Limb (tissue), 2 donors: ENCODE data around the gene CBARP.
A peak's percentile ranks its signal among the peaks of the same experiment; 100 is the strongest.

Experiments
- DNase-seq, 2 donors: peaks; one replicate each; pipeline ENCODE4 v3.0.0-alpha.2; 2016; ENCODE audit errors: extremely low spot score in 2 of 2

Gene CBARP

DNA sequence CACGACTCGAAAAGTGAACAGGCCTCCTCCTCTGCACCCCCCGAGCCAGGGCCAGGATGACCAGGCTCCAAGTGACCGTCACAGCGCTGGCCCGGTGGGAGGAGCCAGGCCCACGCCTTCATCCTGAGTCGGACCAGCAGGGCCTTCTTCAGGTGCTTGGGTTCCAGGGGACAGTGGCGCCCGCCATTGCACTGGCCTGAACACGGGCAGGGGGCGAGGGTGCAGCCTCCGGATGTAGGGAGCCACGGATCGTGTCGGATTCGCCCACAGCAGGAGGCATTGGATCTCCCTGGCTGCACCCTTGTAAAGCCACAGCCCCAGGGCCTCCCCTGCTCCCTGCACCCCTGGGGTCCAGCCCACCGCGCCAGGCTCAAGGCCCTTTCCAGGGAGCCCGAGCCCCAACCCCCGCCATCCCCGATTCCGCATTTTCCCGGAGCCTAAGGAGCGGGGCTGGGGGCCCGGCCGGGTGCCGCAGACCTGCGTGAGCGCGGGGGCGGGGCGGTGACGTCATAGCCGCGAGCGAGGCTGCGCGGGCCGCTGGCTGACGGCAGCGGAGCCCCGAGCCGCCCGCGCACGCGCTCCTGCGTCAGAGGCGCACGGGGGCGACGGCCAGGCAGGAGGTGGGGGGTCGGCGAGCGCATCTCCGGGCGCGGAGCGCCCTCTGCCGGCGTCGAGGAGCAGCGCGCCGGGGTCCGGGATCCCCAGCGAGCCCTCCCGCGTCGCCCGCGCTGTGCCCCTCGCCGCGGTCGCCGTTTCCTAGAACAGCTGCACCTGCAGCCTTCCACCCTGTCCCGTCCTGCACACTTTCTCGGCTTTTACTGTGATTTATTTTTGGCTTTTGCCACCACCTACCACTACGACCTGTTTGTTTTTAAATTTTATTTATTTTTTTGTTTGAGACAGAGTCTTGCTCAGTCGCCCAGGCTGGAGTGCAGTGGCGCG is 2.3 kb upstream of the CBARP start:
- DNase-seq = peak; percentile 92 to 97

DNA sequence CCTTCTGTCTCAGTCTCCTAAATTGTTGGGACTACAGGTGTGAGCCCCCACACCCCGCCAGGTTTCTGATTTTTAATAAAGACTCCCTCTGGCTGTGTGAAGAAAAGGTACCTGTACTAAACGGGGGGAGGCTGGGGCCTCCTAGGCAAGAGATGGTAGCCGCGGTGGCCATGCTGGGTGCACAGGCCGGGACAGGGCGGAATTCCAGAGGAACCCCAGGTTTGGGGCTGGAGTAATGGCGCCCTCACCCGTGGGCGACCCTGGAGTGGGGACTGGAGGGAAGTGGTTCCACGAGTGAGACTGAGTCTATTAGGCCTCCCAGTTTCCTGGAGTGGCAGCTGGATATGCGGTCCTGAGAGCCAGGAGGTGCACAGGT is 1.6 kb upstream of the CBARP start:
- DNase-seq = no peak

DNA sequence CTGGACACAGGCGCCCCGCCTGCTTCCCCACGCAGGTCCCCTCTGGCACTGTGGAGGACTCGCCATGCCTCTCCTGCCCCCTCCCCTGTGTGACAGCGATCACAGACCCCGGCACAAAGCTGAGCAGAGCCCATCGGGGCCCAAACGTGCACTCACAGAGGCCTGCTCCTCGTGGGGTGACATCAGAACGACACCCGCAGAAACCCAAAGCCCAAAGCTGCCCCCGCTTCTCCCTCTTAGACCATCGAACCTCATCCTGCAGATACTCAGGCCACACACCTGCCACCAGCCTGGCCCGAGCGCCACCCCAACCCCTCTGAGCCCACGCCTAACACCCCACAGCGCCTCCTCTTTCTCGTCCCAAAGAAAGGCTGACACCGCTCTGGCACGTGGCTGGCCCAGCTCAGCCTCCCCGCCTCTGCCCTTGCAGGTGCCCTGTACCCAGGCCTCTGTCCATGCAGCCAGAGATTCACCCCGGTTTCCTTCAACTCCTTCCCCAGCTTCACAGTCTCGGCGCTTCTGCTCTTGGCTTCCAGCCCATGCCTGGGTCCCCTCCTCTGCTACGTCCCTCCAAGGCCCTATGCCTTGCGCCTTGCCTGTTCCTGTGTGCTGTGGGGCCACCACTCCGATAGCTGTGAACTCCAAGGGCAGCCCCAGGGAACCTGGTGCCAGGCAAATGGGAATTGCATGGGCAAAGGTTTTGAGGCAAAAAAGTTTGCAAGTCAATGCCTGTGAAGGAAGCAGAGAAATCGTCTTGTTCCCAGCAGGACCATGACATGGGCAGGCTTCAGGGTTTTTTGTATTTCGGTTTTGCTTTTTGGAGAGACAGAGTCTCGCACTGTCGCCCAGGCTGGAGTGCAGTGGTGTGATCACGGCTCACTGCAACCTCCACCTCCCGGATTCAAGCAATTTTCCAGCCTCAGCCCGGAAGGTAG is 831 bp upstream of the CBARP start:
- DNase-seq = no peak

DNA sequence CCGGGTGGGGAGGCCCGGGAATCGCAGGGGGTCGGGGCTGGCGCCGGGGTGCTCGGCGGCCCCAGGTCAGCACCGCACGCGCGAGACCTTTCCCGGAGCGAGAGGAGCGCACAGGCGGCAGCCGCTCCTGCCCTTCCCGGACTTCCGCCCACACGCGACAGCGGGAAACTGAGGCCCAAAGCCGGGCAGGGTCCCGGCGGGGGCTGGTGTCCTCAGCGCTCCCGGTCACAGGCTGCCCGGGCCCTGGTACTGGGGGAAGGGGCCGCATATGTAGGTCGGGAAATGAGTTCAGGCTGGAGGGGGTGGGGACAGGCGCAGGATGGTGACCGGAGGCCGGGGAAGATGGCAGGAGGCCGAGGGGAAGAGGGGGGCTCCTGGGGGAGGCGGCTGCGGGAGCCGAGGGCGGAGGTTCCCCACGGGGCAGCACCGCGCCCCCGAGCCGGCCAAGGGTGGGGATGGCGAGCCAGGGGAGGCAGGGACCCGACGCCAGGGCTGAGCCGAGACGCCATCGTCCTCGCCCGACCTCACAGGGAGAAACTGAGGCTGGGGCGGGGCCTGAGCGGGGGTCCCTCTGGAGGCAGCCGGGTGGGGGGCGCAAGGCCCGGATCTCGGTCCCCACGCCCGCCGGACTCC is 662 bp downstream of the CBARP start:
- DNase-seq = no peak

DNA sequence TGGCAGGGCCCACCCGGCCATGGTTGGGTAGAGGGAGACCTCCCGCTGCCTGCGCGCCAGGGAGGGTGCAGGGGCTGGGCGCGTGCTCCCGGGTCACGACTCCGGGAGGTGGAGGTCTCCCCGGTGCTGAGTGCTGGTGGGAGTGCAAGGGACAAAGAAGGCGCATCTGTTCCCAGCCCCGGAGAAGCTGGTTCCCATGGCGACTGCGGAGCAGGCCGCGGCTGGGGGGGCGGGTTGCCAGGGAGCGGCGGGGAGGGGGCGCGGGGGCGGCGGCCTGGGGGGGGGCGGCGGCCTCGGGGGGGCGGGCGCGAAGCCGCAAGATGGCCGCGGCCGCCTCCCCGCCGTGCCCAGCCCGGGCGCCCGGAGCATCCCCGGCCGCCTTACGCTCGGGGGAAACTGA is 1.2 kb downstream of the CBARP start:
- DNase-seq = no peak

DNA sequence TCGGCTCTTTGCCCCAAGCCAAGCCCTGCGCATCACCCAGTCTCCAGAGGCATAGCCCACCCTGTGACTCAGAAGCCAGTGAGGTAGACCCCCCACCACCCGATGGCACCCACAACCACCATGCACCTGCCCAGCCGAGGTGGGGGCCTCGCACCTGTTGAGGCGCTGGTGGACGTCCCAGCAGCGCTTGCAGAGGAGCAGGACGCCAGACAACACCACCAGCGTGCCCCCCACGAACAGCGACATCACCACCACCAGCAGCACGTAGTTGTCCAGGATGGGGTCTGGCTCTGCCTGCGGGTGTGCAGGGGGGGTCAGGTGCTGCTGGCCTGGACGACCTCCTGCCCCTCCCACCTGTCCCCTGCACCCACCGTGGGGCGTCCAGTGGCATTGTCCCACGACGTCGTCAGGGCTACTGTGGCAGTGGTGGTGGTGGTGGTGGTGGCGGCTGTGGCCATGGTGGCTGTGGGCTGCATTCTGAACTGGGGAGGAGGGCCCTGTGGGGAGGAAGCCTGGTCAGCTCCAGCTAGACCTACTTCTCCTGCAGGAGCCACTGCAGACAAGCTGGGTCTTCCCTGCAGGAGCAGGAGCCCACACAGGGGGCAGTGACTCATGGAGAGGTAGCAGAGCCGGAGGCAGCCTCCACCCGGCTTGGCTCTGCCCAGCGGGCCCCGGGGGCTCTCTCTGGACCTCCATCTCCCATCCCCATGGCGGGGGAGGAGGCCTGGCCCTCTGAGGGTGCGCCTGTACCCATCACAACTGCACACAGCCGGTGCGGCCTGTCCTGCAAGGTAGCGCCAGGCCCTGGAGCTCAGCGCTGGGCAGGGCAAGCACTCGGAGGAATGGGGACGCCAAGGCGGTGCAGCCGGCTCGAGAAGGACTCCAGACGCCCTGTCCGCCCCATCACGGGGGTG is 1.9 kb downstream of the CBARP start:
- no peak for DNase-seq

DNA sequence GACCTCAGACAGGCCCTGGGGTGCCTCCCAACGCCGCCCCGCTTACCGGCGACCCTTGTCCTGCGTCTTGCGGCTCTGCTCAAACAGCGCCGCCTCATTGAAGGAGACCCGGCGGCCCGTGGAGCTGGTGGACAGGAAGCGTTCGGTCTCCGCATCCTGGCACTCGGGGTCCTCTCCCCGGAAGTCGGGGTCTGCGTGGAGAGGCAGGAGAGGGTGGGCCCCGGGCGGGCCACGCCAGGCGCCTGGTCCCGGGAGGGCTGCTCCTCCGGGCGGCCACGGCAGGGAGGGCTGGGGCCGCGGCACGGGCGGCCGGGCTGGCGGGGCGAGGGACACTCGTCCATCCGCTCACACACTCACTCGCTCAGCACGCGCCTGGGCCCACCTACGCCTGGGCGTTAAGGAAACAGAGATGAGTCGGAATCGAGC is 2.8 kb downstream of the CBARP start:
- no peak for DNase-seq

DNA sequence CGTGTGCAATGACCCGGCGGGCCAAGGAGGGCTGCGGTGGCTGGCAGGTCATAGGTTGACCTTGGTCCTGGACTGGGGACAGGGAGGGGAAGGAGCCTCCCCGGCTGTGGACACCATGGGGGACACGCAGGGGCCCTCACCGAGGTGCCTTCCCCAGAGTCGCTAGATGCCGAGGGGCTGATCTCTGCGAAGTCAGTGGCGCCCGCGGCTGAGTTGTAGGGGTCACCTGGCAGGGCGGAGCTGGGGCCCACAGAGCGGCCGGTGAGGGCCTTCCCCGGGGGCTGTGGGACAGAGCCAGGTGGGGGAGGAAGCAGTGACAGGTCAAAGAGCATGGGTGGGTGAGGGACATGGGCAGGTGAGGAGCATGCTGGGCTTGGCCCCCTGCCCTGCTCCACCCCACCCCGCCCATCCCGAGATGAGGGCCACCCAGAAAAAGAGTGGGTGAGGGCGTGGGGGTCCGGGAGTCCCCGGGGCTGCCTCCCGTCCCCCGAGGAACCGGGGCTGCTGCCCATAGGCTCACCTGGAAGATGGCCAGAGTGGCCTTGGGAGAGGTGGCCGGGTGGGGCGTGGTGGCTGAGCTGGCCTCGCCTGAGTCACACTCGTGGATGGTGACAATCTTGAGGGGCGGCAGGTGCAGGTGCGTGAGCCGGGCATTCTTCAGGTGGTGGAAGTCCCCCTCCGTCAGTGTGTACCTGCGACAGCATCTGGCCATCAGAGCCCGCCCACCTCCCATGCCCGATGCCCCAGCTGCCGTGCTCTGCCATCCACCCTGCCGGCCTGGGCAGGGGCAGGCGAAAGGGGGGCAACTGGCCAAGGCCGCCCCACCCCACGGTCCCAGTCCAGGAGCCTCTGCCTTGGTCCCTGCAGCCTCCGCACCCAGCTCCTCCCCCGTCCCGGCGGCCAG is 3.5 kb downstream of the CBARP start:
- no peak for DNase-seq

DNA sequence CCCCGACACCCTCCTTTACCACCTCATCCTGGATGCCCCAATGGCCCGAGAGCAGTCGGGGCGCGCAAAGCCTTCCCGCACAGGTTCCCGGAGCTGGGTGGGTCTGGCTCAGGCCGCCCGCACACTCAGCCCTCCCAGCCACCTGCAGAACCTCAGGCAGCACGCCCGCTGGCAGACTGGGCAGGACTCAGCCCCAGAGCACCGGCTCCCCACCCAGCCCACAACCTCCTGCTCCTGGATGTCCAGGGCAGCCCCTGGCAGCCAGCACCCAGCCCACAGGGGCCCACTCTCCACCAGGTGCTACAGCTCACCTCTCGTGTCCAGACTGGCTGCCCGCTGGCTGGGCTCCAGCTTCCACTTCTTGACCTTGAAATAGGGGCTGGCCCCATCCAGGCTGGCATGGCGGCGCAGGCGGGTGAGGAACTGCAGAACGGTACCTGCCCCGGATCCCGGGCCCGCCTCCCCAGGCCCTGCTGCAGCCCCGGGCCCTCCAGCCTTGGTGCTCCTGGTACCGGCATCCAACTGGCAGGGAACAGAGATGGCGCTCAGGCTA is 4.6 kb downstream of the CBARP start:
- no peak for DNase-seq

DNA sequence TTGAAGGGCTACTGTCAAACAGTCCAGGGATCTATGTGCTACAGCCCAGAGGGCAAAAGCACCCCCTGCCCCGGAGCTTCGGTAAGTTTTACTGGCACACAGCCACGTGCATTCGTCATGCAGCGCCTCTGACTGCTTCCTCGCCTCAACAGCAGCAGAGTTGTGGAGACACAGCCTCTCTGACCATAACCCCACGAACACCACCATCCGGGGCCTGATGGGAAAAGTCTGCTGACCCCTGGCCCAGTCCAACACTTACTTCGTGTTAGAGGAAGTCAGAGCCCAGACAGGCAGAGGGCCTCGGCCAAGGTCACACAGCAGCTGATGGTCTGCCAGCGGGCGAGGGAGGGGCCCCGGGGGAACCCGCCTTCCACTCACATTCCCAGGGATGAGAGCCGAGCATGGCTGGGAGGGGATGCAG is 5.1 kb downstream of the CBARP start:
- no peak for DNase-seq

DNA sequence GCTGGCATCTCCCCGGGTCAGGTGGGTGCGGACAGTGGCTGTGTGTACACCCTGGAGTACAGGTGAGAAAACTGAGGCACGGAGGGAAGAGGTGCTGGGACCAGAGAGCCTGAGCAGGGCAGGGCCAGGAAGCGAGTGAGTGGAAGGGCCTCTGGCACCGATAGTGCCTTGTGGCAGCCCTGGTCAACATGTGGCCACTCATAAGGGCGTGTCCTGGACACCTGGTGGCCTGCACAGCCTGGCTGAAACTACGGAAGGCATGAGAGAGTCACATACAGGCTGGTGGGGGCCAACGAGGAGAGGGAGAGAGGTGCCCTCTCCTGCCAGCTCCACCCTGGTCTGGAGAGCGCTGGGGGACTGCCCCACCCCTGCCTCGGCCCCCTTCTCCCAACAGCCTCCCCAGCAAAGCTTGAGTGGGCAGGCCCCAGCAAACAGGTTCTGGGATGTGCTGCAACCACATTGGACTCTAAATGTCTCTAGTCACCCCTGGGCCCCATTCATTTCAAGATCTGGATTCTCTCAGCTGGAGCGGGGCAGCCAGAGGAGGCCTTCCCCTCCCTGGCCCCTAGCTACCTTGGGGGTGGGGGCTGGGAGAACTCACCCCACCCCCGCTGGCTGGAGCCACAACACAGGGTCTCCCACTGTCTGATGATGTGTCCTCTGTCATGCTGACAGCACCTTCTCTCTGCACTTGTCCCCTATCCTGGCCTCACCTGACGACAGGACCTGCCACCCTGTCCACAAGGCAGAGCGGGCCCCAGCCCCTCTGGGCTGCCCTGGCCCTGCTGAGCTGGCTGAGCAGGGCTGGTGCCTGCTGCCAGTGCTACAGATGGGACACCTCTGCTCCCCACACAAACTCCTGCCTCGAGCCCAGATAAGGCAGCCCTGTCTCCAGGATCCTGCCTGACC is 5.8 kb downstream of the CBARP start:
- DNase-seq = no peak

DNA sequence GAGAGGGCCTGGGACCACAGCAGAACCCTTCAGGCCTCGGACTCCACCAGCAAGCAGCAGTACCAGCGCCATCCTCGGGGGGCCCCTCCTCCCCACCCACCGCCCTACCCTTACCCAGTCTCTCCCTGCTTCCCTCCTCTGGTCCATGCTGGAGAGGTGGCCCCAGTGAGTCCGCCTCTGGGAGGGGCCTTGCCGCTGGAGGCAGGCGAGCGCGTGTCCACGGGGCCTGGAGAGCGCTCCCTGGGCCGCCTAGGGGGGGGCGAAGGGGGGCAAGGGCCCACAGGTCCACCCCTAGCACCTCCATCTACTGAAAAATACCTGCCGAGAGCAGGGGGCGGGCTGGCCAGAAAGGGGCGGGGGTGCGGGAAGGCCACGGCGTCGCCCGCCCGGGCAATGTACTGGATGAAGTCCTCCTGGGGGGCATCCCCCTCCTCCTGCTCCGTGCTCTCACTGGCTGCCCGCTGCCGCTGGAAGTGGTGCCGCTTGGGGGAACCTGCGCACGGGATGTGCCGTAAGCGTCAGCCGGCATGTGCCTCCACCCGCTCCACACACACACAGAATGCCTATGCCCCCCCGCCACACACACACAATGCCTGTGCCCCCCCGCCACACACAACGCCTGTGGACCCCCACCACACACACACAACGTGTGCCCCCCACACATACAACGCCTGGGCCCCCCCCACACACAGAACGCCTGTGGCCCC is 6.9 kb downstream of the CBARP start:
- DNase-seq = no peak

DNA sequence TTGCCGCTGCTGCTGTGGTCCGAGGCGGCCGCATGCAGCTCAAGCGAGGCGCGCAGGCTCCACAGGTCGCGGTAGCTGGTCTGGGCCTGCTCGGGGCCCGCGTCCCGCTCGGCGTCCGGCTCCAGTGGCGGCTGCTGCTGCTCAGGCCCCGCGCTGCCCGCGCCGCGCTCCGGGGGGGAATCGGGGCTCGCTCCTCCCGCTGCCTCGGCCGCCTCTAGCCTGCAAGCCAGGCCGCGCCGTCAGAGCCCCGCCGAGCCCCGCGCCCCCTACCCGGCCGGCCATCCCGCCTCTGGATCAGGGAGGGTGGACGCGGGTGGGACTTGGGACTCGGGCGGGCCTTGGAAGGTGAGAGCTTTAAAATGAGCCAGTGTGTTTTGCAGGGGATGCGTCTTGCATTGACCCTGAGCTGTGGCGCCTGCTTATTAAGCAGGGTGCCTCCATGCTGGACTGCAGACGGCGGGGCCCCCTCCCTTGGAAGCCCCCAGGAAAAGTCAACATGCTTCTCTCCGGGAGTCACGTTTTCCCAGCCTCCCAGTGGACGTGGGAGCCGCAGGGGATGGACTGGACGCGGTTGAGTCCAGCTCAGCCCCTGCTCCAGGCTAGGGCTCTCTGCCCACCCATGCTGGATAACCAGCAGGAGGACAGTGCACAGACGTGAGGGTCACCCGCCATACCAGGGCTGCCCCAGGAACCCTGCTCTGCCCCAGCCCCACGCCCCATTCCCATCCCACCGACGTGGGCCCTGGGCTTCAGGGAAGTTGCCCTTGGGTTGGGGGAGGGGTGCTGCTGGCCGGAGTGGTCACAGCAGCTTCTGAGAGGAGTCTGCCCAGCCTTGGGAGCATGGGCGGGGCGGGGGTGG is 7.7 kb downstream of the CBARP start:
- DNase-seq = no peak

DNA sequence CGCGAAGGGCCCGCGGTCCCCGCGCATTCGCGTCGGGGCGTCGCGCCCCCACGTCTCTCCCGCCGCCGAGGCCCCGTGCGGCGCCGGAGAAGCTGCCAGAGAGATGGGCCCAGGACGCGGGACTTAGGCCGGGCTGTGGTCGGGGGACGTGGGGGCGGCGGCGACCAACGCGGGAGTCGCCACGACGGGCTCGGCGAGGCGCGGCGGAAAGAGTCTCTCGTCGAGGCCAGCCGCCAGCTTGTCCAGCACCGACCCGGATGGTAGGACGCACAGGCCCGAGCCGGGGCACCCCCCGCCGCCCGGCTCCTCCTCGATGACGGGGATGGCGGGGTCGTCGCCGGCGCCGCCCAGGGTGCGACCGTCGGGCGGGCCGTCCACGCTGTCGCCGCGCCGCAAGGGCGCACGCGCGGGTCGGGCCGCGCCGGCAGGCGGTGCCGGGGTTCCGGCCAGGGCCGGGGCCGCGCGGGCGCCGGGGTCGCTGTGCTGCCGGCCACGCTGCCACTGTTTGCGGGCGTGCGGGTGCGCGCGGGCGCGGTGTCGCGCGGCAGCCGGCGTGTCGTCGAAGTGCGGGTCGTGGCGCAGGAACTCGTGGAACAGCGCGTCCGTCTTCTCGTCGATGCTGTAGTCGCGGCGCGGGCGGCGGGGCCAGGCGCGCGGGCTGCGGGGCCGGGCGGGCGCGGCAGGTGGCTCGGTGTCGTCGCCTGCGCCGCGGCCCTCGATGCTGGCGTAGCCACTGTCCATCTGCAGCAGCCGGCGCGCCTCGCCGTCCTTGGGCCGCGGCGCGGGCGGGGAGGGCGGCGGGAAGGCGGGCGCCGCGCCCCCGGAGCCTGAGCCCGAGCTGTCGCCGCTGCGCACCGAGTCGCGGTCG is 8.5 kb downstream of the CBARP start:
- DNase-seq = no peak

DNA sequence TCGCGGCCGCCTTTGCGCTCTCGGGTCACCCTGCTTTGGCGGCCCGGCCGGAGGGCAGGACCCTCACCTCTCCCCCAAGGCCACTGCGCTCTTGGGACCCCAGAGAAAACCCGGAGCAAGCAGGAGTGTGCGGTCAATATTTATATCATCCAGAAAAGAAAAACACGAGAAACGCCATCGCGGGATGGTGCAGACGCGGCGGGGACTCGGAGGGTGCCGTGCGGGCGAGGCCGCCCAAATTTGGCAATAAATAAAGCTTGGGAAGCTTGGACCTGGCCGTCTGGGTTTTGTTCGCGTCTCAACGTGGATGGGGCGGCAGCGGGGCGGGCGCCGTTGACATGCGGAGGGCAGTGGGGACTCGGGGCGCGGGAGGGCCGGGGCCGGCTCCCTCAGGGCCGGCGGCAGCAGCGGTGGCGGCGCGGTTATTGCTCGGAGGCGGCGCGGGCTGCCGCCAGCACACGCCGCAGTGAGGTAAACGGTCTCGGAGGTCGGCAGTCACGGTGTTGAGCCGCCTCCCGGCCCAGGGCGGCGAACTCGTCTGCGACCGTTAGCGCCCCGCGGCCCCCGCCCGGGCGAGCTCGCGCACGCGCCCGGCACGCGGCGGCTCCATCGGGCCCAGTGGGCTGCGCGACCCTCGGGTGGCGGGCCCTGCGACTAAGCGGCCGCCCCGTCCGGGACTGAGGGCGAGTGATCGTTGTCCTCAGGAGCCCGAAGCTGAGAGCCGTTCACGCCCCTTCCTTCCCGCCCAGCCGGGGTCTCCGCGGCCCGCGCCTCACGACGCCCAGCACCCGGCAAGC is 9.4 kb downstream of the CBARP start:
- no peak for DNase-seq
